ENCODE results near the gene CAPN13.

- TF ChIP-seq CTCF (IDR thresholded peaks at IDR 0.05; ENCODE audit: low read length) (no peak), EZH2 (IDR thresholded peaks at IDR 0.05; ENCODE audit: borderline replicate concordance, low read length) (no peak)
These were observed 76.3 kb downstream of the CAPN13 start for GRCh38 chr2:30730736-30731647.
